H1 (cell line): ENCODE data around the gene NUDT1. TPM values are rescaled to one million over a fixed set of nuclear protein-coding genes. Genes with fewer than 3 reads are reported as not detected.

Source experiments
- CTCF ChIA-PET: fragments of 300-600 bp; sonication (Branson Sonifier 250); formaldehyde crosslinking; loops from one replicate; lab custom pipeline; 2021; ENCODE audit not compliant: partially characterized antibody; lab: Charles Lee
- POLR2A ChIA-PET: fragments of 300-600 bp; sonication (Branson Sonifier 250); formaldehyde crosslinking; loops from one replicate; lab custom pipeline; 2021; ENCODE audit warnings: inconsistent platforms; ENCODE audit not compliant: partially characterized antibody; lab: Charles Lee
- DNase-seq, 2 experiments: peaks; one replicate each; pipeline versions ENCODE4 v3.0.0 to v3.0.0-alpha.2; 2010 to 2022; ENCODE audit warnings: low spot score in 2 of 2, low read depth in 1 of 2, mixed read lengths in 1 of 2
- FAIRE-seq: peaks from 2 replicates; lab custom pipeline; 2011; peaks lifted over from hg19 to GRCh38; lab: Jason Lieb, UNC
- H2AFZ ChIP-seq: 2 replicates; pipeline ENCODE4 v1.8.1; 2012; ENCODE audit warnings: low read length, inconsistent platforms
- H2AK5ac ChIP-seq: 2 replicates; pipeline ENCODE4 v1.6.1; 2013; ENCODE audit warnings: low read depth, low read length
- H2BK120ac ChIP-seq: replicated peaks from 2 replicates; pipeline ENCODE3; 2013; ENCODE audit warnings: low read depth, low read length, inconsistent platforms
- H2BK12ac ChIP-seq: 2 replicates; pipeline ENCODE4 v1.6.1; 2013; ENCODE audit warnings: low read depth, low read length
- H2BK15ac ChIP-seq: 2 replicates; pipeline ENCODE4 v1.6.1; 2013; ENCODE audit warnings: low read length
- H2BK20ac ChIP-seq: 2 replicates; pipeline ENCODE4 v1.6.1; 2013; ENCODE audit warnings: low read length
- H2BK5ac ChIP-seq: 2 replicates; pipeline ENCODE4 v1.6.1; 2013; ENCODE audit warnings: low read depth, low read length
- H3K14ac ChIP-seq: 2 replicates; pipeline ENCODE4 v1.6.1; 2013; ENCODE audit warnings: inconsistent platforms; ENCODE audit not compliant: insufficient read length
- H3K18ac ChIP-seq: 2 replicates; pipeline ENCODE4 v1.6.1; 2013; ENCODE audit warnings: low read length; ENCODE audit errors: extremely low read depth
- H3K23ac ChIP-seq: 2 replicates; pipeline ENCODE4 v1.6.1; 2013; ENCODE audit warnings: inconsistent platforms; ENCODE audit not compliant: insufficient read length
- H3K23me2 ChIP-seq: 2 replicates; pipeline ENCODE4 v1.6.1; 2013; ENCODE audit warnings: low read depth, low read length
- H3K27ac ChIP-seq: 2 replicates; pipeline ENCODE4 v1.6.1; 2011; ENCODE audit warnings: low read depth, low read length, inconsistent platforms
- H3K27me3 ChIP-seq, 4 experiments: replicated peaks in 1 of 4; 1 replicate in 1 of 4; 2 replicates in 3 of 4; pipeline versions ENCODE4 v1.6.1 to v1.8.1; 2011 to 2013; ENCODE audit warnings: low read length in 3 of 4, mild to moderate bottlenecking in 3 of 4, inconsistent platforms in 2 of 4, mixed read lengths in 2 of 4, moderate library complexity in 1 of 4; ENCODE audit not compliant: control insufficient read depth in 3 of 4, insufficient read depth in 3 of 4; ENCODE audit errors: extremely low read depth in 1 of 4
- H3K36me3 ChIP-seq, 4 experiments: 2 replicates each; pipeline versions ENCODE4 v1.6.1 to v1.8.1; 2011 to 2013; ENCODE audit warnings: mild to moderate bottlenecking in 4 of 4, low read length in 3 of 4, moderate library complexity in 2 of 4, control low read depth in 1 of 4, inconsistent platforms in 1 of 4; ENCODE audit not compliant: insufficient read depth in 4 of 4, control insufficient read depth in 2 of 4
- H3K4ac ChIP-seq: replicated peaks from 2 replicates; pipeline ENCODE3; 2013; ENCODE audit warnings: low read length, low read depth, mixed read lengths, inconsistent platforms; ENCODE audit not compliant: insufficient read length
- H3K4me1 ChIP-seq, 4 experiments: replicated peaks in 1 of 4; 1 replicate in 1 of 4; 2 replicates in 3 of 4; pipeline versions ENCODE4 v1.6.1 to v1.8.1; 2011 to 2013; ENCODE audit warnings: low read length in 3 of 4, inconsistent platforms in 2 of 4, mixed read lengths in 1 of 4; ENCODE audit not compliant: insufficient read depth in 4 of 4, control insufficient read depth in 3 of 4
- H3K4me2 ChIP-seq, 2 experiments: 2 replicates each; pipeline versions ENCODE4 v1.6.1 to v1.8.1; 2011 to 2013; ENCODE audit warnings: low read depth in 2 of 2, low read length in 2 of 2, control low read depth in 1 of 2, inconsistent platforms in 1 of 2, mild to moderate bottlenecking in 1 of 2; ENCODE audit not compliant: insufficient read depth in 1 of 2
- H3K4me3 ChIP-seq, 4 experiments: fragments of 200-600, 300-600 bp in 1 of 4; sonication (generic), shearing (Covaris generic), sonication (Bioruptor Twin) in 1 of 4; 2 replicates each; pipeline versions ENCODE4 v1.5.1 to v1.8.1; 2011 to 2016; ENCODE audit warnings: low read length in 4 of 4, low read depth in 3 of 4, control low read depth in 2 of 4, inconsistent platforms in 2 of 4, mild to moderate bottlenecking in 2 of 4, mixed read lengths in 1 of 4, moderate library complexity in 1 of 4; ENCODE audit not compliant: insufficient read depth in 2 of 4; ENCODE audit errors: extremely low read depth in 1 of 4
- H3K56ac ChIP-seq: replicated peaks from 2 replicates; pipeline ENCODE3; 2013; ENCODE audit warnings: low read depth, mild to moderate bottlenecking, mixed read lengths, low read length, inconsistent platforms; ENCODE audit not compliant: insufficient read length
- H3K79me1 ChIP-seq: 2 replicates; pipeline ENCODE4 v1.6.1; 2013; ENCODE audit warnings: low read depth, low read length, control low read depth
- H3K79me2 ChIP-seq, 2 experiments: 2 replicates each; pipeline versions ENCODE4 v1.6.1 to v1.8.1; 2012 to 2013; ENCODE audit warnings: low read length in 2 of 2, mild to moderate bottlenecking in 2 of 2, inconsistent platforms in 1 of 2; ENCODE audit not compliant: insufficient read depth in 2 of 2, control insufficient read depth in 1 of 2
- H3K9ac ChIP-seq, 4 experiments: replicated peaks in 1 of 4; 1 replicate in 1 of 4; 2 replicates in 3 of 4; pipeline versions ENCODE4 v1.6.1 to v1.8.1; 2011 to 2013; ENCODE audit warnings: low read depth in 3 of 4, low read length in 3 of 4, control low read depth in 2 of 4, mild to moderate bottlenecking in 2 of 4, moderate library complexity in 2 of 4, inconsistent platforms in 1 of 4; ENCODE audit errors: extremely low read depth in 1 of 4
- H3K9me3 ChIP-seq, 2 experiments: 2 replicates each; pipeline versions ENCODE4 v1.6.1 to v1.8.1; 2012 to 2013; ENCODE audit warnings: mild to moderate bottlenecking in 2 of 2, moderate library complexity in 2 of 2, control low read depth in 1 of 2, inconsistent platforms in 1 of 2, low read depth in 1 of 2, low read length in 1 of 2, mixed read lengths in 1 of 2; ENCODE audit not compliant: insufficient read depth in 2 of 2
- H4K20me1 ChIP-seq, 2 experiments: replicated peaks in 1 of 2; 2 replicates each; pipeline versions ENCODE3 to v1.8.1; 2011 to 2013; ENCODE audit warnings: inconsistent platforms in 2 of 2, low read length in 2 of 2, mild to moderate bottlenecking in 1 of 2; ENCODE audit not compliant: insufficient read depth in 2 of 2, control insufficient read depth in 1 of 2
- H4K5ac ChIP-seq: 2 replicates; pipeline ENCODE4 v1.6.1; 2013; ENCODE audit warnings: low read length, low read depth, mixed read lengths, inconsistent platforms; ENCODE audit not compliant: insufficient read length
- H4K8ac ChIP-seq: 2 replicates; pipeline ENCODE4 v1.8.0; 2013; ENCODE audit warnings: mild to moderate bottlenecking, moderate library complexity, low read length, inconsistent platforms; ENCODE audit not compliant: insufficient read depth; ENCODE audit errors: extremely low read depth
- H4K91ac ChIP-seq: replicated peaks from 2 replicates; pipeline ENCODE3; 2013; ENCODE audit warnings: low read length, mixed read lengths, inconsistent platforms; ENCODE audit not compliant: insufficient read length
- CBX8 ChIP-seq: fragments of 300-800, 300-1000 bp; sonication (generic); IDR thresholded peaks from 2 replicates; pipeline ENCODE4 v1.7.1; 2016; ENCODE audit warnings: low read depth, low read length, borderline replicate concordance
- CHD1 ChIP-seq: IDR thresholded peaks from 2 replicates; pipeline ENCODE4 v1.6.1; 2012; ENCODE audit warnings: low read depth, low read length, improper control_type of control experiment
- WGBS, 2 experiments: shearing (Covaris generic) in 1 of 2; methylation state at CpG; one replicate each; pipeline versions ENCODE4 v1.1.6 to v1.1.7; 2013 to 2015; ENCODE audit warnings: low lambda C conversion rate in 2 of 2, mixed read lengths in 2 of 2, inconsistent platforms in 1 of 2, low coverage in 1 of 2, missing lambda C conversion rate in 1 of 2; ENCODE audit not compliant: insufficient replicate concordance in 2 of 2, insufficient coverage in 1 of 2, insufficient read length in 1 of 2; ENCODE audit errors: extremely low coverage in 1 of 2, missing lambda C conversion rate in 1 of 2; 5-methylcytosine and 5-hydroxymethylcytosine counted together
- polyA plus RNA-seq, 7 experiments: library from polyadenylated mRNA; depleted of rRNA in 3 of 7; stranded (reverse) in 5 of 7; unstranded in 2 of 7; fragments of >200 nt in 5 of 7; fragments of 200-250 nt in 2 of 7; gene quantifications; 1 replicate in 5 of 7; 2 replicates in 1 of 7; 4 replicates in 1 of 7; pipeline versions ENCODE4 v1.2.1 to v1.2.3, GENCODE V29; 2011 to 2013; ENCODE audit warnings: missing spikeins in 2 of 7, mixed read lengths in 2 of 7
- total RNA-seq: library from RNA; stranded (reverse); fragmentation: NEBNext Ultra II Directional; extraction: Animal tissue kit (Norgen Biotek cat#: 25700); gene quantifications from 2 replicates; pipeline ENCODE4 v1.2.1, GENCODE V29; 2021

The NUDT1 gene
- total and polyA plus RNA-seq, 2 of the 8 experiments (the other 6 are each of a cell fraction or from before 2014, with no cell fraction given), result 76.1 to 89.5 TPM

GRCh38 chr7:2299131-2299829 lies 57.3 kb downstream of the NUDT1 start:
- no peak overlapping the region for H3K56ac ChIP-seq
- peaks cover 0 to 40% of the 10 kb centered on the region in 2 experiments; a peak in 2 of 4 replicates for H3K79me2 ChIP-seq
- no peak overlapping the region; the same call in 1 of the 2 replicates for H2BK12ac ChIP-seq
- no peak overlapping the region for H2AK5ac ChIP-seq
- H3K14ac ChIP-seq, result no peak overlapping the region
- H2BK120ac ChIP-seq, result no peak overlapping the region
- no peak overlapping the region for H4K5ac ChIP-seq
- no peak overlapping the region for H3K18ac ChIP-seq
- H3K27ac ChIP-seq, result no peak overlapping the region
- peak overlapping the region; percentile 18; the same call in 1 of the 2 replicates for H2BK5ac ChIP-seq
- no peak overlapping the region for H3K9ac ChIP-seq
- peaks cover 3% of the 10 kb centered on the region; the same call in 1 of the 2 replicates for H3K79me1 ChIP-seq
- no peak overlapping the region for H2AFZ ChIP-seq
- no peaks in the 10 kb centered on the region for H3K27me3 ChIP-seq
- no peak overlapping the region for H3K4ac ChIP-seq
- FAIRE-seq (no peak), DNase-seq (no peak)
- no peak overlapping the region for H2BK15ac ChIP-seq
- no peak overlapping the region for H2BK20ac ChIP-seq
- no peaks in the 10 kb centered on the region for H3K23me2 ChIP-seq
- no peak overlapping the region for H3K23ac ChIP-seq
- peaks cover 3 to 13% (median 7%) of the 10 kb centered on the region in 4 experiments; a peak in 6 of 7 replicates for H3K4me1 ChIP-seq
- peaks cover 2 to 19% of the 10 kb centered on the region in 2 experiments; a peak in 2 of 4 replicates for H3K9me3 ChIP-seq
- H3K4me2 ChIP-seq, result no peak overlapping the region
- peaks cover 0 to 1% of the 10 kb centered on the region in 2 experiments for H4K20me1 ChIP-seq
- no peak overlapping the region for H4K91ac ChIP-seq
- peak overlapping the region; percentile 65; the same call in 1 of the 2 replicates for H4K8ac ChIP-seq
- ChIA-PET POLR2A (interaction anchor here (1.2 to 2.1 kb wide), 3 partner anchors 11 to 40 kb away, joined by 3 to 11 read pairs (median 7); partner anchors contain the start of gene SNX8), CTCF (interaction anchor here (0.7 to 2.1 kb wide), 5 partner anchors 10 to 53 kb away, joined by 3 to 6 read pairs (median 3); no protein-coding TSS in a partner anchor)
- H3K4me3 ChIP-seq, result no peak overlapping the region
- 91% methylated on average over 18 of the region's 18 CpGs; no CpG with 5 or more reads in 1 of the 2 experiments for WGBS, 2 experiments
- H3K36me3 ChIP-seq, result no peaks in the 10 kb centered on the region
- TF ChIP-seq CBX8 (no peak), CHD1 (0 out of 2 replicates have a peak, but pooled peaks have one; percentile 38)
- TF ChIP-seq, all 59 proteins: peak for 1
